ENCODE data around the gene CDK14.
"Not testable (repeated sequence)": the region's sequence is repeated elsewhere in the genome, so short reads cannot be mapped to it uniquely, and the experiment has no call there.

Gene CDK14

DNA sequence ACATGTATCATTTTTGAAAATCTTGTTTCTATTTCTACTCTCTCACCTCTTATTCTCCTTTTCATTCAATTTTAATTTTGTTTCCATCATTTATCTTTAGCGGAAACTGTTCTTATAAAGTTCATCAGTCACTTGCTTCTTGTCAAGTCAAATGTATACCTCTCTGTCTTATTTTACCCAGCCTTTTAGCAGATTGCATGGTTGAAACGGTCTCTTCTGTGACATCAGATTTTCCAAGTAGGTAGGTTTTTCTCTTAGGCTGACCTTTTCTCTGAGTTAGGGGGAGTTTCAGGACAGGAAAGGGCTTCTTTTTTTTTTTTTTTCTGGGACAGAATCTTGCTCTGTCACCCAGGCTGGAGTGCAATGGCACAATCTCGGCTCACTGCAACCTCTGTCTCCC is 195.5 kb downstream of the CDK14 start:
- peaks cover 0 to 5% (median 0%) of the 10 kb centered on the region in 5 donors for H3K4me1 ChIP-seq (ENCODE audit: control insufficient read depth in 5 of 5, insufficient read depth in 5 of 5, low read length in 5 of 5)

DNA sequence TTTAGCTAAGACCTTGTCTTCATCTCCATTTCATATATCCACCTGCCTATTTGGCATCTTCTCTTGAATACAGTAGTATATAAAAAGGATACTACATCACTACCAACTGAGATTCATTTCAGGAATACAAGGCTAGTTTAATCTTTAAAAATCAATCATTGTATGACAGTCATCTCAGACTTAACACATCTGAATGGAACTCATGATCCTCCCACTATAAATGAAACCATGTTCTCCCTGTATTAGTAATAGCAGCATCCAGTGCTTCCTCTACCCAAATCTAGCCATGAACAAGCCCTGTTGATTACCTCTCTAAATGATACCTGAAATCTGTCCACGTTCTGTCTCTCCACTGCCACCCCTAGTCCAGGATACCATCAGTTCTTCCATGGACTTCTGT is 196.2 kb downstream of the CDK14 start:
- Histone ChIP-seq H3K36me3 (ENCODE audit: control insufficient read depth in 5 of 5, insufficient read depth in 5 of 5, low read length in 5 of 5) (no peaks in the 10 kb centered on the region), H3K27ac (ENCODE audit: low read depth, low read length) (no peak overlapping the region), H3K9me3 (ENCODE audit: control insufficient read depth in 5 of 5, low read length in 5 of 5) (peaks cover 0 to 7% (median 4%) of the 10 kb centered on the region in 5 donors), H3K4me3 (ENCODE audit: low read depth in 1 of 5, low read length in 5 of 5) (no peak overlapping the region), H3K4me1 (ENCODE audit: control insufficient read depth in 5 of 5, insufficient read depth in 5 of 5, low read length in 5 of 5) (peaks cover 0 to 5% (median 0%) of the 10 kb centered on the region in 5 donors), H3K9ac (ENCODE audit: low read length in 5 of 5) (no peak overlapping the region), H3K27me3 (ENCODE audit: control insufficient read depth in 5 of 5, insufficient read depth in 4 of 5, low read length in 5 of 5) (no peaks in the 10 kb centered on the region)

More for the DNA sequence above, 195.5 kb downstream of the CDK14 start:
- no peak overlapping the region for H3K4me3 ChIP-seq (ENCODE audit: low read depth in 1 of 5, low read length in 5 of 5)
- H3K9ac ChIP-seq (ENCODE audit: low read length in 5 of 5), result no peak overlapping the region
- H3K36me3 ChIP-seq (ENCODE audit: control insufficient read depth in 5 of 5, insufficient read depth in 5 of 5, low read length in 5 of 5), result no peaks in the 10 kb centered on the region
- H3K27me3 ChIP-seq (ENCODE audit: control insufficient read depth in 5 of 5, insufficient read depth in 4 of 5, low read length in 5 of 5), result no peaks in the 10 kb centered on the region
- peaks cover 0 to 7% (median 4%) of the 10 kb centered on the region in 5 donors for H3K9me3 ChIP-seq (ENCODE audit: control insufficient read depth in 5 of 5, low read length in 5 of 5)
- H3K27ac ChIP-seq (ENCODE audit: low read depth, low read length), result no peak overlapping the region

DNA sequence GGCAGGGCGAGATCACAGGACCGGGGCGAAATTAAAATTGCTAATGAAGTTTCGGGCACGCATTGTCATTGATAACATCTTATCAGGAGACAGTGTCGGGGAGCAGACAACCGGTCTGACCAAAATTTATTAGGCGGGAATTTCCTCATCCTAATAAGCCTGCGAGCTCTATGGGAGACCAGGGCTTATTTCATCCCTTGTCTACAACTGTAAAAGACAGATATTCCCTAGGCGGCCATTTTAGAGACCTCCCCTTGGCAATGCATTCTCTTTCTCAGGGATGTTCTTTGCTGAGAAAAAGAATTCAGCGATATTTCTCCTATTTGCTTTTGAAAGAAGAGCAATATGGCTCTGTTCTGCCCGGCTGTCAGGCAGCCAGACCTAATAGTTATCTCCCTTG is 198.1 kb downstream of the CDK14 start:
- not testable (repeated sequence) for H3K4me1 ChIP-seq (ENCODE audit: control insufficient read depth in 5 of 5, insufficient read depth in 5 of 5, low read length in 5 of 5); H3K9ac ChIP-seq (ENCODE audit: low read length in 5 of 5); H3K27me3 ChIP-seq (ENCODE audit: control insufficient read depth in 5 of 5, insufficient read depth in 4 of 5, low read length in 5 of 5); H3K27ac ChIP-seq (ENCODE audit: low read depth, low read length); H3K9me3 ChIP-seq (ENCODE audit: control insufficient read depth in 5 of 5, low read length in 5 of 5); H3K4me3 ChIP-seq (ENCODE audit: low read depth in 1 of 5, low read length in 5 of 5); H3K36me3 ChIP-seq (ENCODE audit: control insufficient read depth in 5 of 5, insufficient read depth in 5 of 5, low read length in 5 of 5)

DNA sequence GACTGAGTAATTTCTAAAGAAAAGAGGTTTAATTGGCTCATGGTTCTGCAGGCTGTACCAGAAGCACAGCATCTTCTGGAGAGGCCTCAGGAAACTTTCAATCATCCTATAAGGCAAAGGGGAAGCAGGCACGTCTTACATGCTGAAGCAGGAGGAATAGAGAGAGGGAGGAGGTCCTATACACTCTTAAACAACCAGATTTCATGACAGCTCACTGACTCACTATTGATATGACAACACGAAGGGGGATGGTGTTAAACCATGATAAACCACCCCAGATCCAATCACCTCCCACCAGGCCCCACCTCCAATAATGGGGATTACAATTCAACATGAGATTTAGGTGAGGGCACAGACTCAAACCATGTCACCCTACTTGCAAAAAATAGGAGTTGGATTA is 201.5 kb downstream of the CDK14 start:
- H3K27me3 ChIP-seq (ENCODE audit: control insufficient read depth in 5 of 5, insufficient read depth in 4 of 5, low read length in 5 of 5), result no peaks in the 10 kb centered on the region
- no peak overlapping the region for H3K4me3 ChIP-seq (ENCODE audit: low read depth in 1 of 5, low read length in 5 of 5)
- no peaks in the 10 kb centered on the region for H3K36me3 ChIP-seq (ENCODE audit: control insufficient read depth in 5 of 5, insufficient read depth in 5 of 5, low read length in 5 of 5)
- no peaks in the 10 kb centered on the region for H3K4me1 ChIP-seq (ENCODE audit: control insufficient read depth in 5 of 5, insufficient read depth in 5 of 5, low read length in 5 of 5)
- peaks cover 0 to 7% (median 4%) of the 10 kb centered on the region in 5 donors for H3K9me3 ChIP-seq (ENCODE audit: control insufficient read depth in 5 of 5, low read length in 5 of 5)
- no peak overlapping the region for H3K27ac ChIP-seq (ENCODE audit: low read depth, low read length)
- no peak overlapping the region for H3K9ac ChIP-seq (ENCODE audit: low read length in 5 of 5)

DNA sequence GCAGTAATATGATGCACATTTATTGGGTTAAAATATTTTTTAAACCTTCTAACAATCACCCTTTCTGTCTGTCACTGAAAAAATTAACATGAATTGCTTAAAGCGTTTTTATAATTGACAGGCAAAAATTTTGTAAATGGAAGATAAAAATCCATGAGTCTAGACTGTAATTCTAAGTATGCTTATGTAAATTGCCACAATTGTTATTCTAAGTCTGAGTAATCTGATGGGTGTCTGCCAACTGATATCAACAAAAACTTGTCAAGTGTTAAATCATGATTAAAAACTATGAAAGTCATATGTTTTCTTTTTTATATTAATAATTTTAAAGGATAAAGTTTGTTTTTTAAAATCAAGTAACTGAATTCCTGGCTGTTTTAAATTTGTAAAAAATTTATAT is 208.2 kb downstream of the CDK14 start:
- no peak overlapping the region for H3K27ac ChIP-seq (ENCODE audit: low read depth, low read length)
- no peaks in the 10 kb centered on the region for H3K36me3 ChIP-seq (ENCODE audit: control insufficient read depth in 5 of 5, insufficient read depth in 5 of 5, low read length in 5 of 5)
- no peak overlapping the region for H3K4me3 ChIP-seq (ENCODE audit: low read depth in 1 of 5, low read length in 5 of 5)
- no peaks in the 10 kb centered on the region for H3K9me3 ChIP-seq (ENCODE audit: control insufficient read depth in 5 of 5, low read length in 5 of 5)
- no peaks in the 10 kb centered on the region for H3K27me3 ChIP-seq (ENCODE audit: control insufficient read depth in 5 of 5, insufficient read depth in 4 of 5, low read length in 5 of 5)
- no peaks in the 10 kb centered on the region for H3K4me1 ChIP-seq (ENCODE audit: control insufficient read depth in 5 of 5, insufficient read depth in 5 of 5, low read length in 5 of 5)
- H3K9ac ChIP-seq (ENCODE audit: low read length in 5 of 5), result no peak overlapping the region

DNA sequence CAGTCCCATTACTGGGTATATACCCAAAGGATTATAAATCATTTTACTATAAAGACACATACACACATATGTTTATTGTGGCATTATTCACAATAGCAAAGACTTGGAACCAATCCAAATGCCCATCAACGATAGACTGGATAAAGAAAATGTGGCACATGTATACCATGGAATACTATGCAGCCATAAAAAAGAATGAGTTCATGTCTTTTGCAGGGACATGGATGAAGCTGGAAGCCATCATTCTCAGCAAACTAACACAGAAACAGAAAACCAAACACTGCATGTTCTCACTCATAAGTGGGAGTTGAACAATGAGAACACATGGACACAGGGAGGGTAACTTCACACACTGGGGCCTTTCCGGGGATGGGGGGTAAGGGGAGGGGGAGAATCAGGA is 219.4 kb downstream of the CDK14 start:
- not testable (repeated sequence) for H3K9me3 ChIP-seq (ENCODE audit: control insufficient read depth in 5 of 5, low read length in 5 of 5); H3K27ac ChIP-seq (ENCODE audit: low read depth, low read length); H3K4me3 ChIP-seq (ENCODE audit: low read depth in 1 of 5, low read length in 5 of 5); H3K36me3 ChIP-seq (ENCODE audit: control insufficient read depth in 5 of 5, insufficient read depth in 5 of 5, low read length in 5 of 5); H3K27me3 ChIP-seq (ENCODE audit: control insufficient read depth in 5 of 5, insufficient read depth in 4 of 5, low read length in 5 of 5); H3K4me1 ChIP-seq (ENCODE audit: control insufficient read depth in 5 of 5, insufficient read depth in 5 of 5, low read length in 5 of 5); H3K9ac ChIP-seq (ENCODE audit: low read length in 5 of 5)

DNA sequence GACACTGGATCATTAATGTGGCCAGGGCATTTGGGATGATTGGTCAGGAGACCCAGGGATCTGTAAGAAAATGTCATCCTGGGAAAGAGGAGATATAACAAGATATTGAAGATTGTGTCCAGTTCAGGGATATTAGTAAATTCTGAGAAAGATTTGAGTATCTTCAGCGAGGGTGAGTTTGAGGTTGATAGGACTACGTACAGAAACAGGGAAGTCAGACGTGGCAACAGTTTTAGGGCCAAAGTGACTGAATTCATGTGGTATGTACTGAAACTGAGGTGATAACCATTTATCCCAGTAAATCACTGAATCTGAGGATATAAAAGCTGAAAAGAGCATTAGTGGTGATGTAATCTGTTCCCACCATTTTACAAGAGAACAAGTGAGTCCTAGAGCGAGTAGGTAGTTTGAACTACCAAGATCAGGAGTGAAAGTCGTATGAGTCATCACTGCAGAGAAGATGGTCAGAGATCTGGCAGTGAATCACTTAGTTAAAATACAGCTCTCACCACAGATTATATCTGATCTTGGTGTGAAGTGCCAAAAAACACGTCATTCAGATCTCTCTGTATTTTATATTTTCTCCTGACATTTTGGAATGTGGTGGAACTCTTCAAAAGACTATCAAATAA is 220.5 kb downstream of the CDK14 start:
- Histone ChIP-seq H3K4me1 (ENCODE audit: control insufficient read depth in 5 of 5, insufficient read depth in 5 of 5, low read length in 5 of 5) (peaks cover 0 to 4% (median 0%) of the 10 kb centered on the region in 5 donors), H3K4me3 (ENCODE audit: low read depth in 1 of 5, low read length in 5 of 5) (no peak overlapping the region), H3K9ac (ENCODE audit: low read length in 5 of 5) (no peak overlapping the region), H3K36me3 (ENCODE audit: control insufficient read depth in 5 of 5, insufficient read depth in 5 of 5, low read length in 5 of 5) (no peaks in the 10 kb centered on the region), H3K27ac (ENCODE audit: low read depth, low read length) (no peak overlapping the region), H3K9me3 (ENCODE audit: control insufficient read depth in 5 of 5, low read length in 5 of 5) (no peaks in the 10 kb centered on the region), H3K27me3 (ENCODE audit: control insufficient read depth in 5 of 5, insufficient read depth in 4 of 5, low read length in 5 of 5) (no peaks in the 10 kb centered on the region)

DNA sequence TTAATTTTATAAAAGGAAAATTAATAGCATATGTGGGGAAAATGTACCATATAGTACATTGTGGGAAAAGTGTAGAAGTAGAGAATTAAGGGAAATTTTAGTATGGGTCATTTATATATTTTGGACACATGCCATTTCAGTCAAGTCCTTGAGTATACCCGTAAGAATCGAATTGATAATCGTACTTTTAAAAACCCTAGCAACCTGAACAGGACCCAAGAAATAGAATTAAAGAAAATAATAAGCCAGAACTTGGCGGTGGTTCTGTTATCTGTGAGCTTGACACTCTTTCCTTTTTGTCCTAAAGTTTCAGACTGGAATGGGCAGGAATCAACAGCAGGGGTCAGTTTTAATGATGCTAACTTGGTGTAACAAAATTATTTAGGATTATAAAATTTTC is 221.0 kb downstream of the CDK14 start:
- H3K9me3 ChIP-seq (ENCODE audit: control insufficient read depth in 5 of 5, low read length in 5 of 5), result no peaks in the 10 kb centered on the region
- H3K4me1 ChIP-seq (ENCODE audit: control insufficient read depth in 5 of 5, insufficient read depth in 5 of 5, low read length in 5 of 5), result peaks cover 0 to 4% (median 0%) of the 10 kb centered on the region in 5 donors
- H3K9ac ChIP-seq (ENCODE audit: low read length in 5 of 5), result no peak overlapping the region
- no peak overlapping the region for H3K4me3 ChIP-seq (ENCODE audit: low read depth in 1 of 5, low read length in 5 of 5)
- H3K27ac ChIP-seq (ENCODE audit: low read depth, low read length), result no peak overlapping the region
- no peaks in the 10 kb centered on the region for H3K36me3 ChIP-seq (ENCODE audit: control insufficient read depth in 5 of 5, insufficient read depth in 5 of 5, low read length in 5 of 5)
- no peaks in the 10 kb centered on the region for H3K27me3 ChIP-seq (ENCODE audit: control insufficient read depth in 5 of 5, insufficient read depth in 4 of 5, low read length in 5 of 5)

DNA sequence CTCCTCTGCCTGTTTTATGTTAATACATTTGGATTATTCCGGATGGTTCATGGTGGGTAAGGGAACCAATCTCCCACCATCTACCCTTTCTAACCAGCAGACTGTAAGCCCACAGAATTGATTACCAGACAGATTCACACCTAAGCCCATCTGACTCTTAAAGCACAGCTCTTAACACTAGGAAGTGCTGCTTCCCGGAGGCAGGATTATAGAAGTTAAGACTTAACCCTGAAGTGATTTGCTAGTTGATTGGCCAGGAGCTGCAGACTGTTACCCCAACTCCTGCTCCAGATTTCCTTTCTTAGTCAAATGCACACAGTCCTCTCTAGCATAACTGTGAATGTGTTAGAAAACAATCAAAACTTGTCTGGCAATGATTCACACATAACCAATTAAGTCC is 221.7 kb downstream of the CDK14 start:
- no peaks in the 10 kb centered on the region for H3K27me3 ChIP-seq (ENCODE audit: control insufficient read depth in 5 of 5, insufficient read depth in 4 of 5, low read length in 5 of 5)
- peaks cover 0 to 4% (median 0%) of the 10 kb centered on the region in 5 donors for H3K4me1 ChIP-seq (ENCODE audit: control insufficient read depth in 5 of 5, insufficient read depth in 5 of 5, low read length in 5 of 5)
- H3K36me3 ChIP-seq (ENCODE audit: control insufficient read depth in 5 of 5, insufficient read depth in 5 of 5, low read length in 5 of 5), result no peaks in the 10 kb centered on the region
- no peak overlapping the region for H3K4me3 ChIP-seq (ENCODE audit: low read depth in 1 of 5, low read length in 5 of 5)
- no peak overlapping the region for H3K9ac ChIP-seq (ENCODE audit: low read length in 5 of 5)
- no peaks in the 10 kb centered on the region for H3K9me3 ChIP-seq (ENCODE audit: control insufficient read depth in 5 of 5, low read length in 5 of 5)
- no peak overlapping the region for H3K27ac ChIP-seq (ENCODE audit: low read depth, low read length)

DNA sequence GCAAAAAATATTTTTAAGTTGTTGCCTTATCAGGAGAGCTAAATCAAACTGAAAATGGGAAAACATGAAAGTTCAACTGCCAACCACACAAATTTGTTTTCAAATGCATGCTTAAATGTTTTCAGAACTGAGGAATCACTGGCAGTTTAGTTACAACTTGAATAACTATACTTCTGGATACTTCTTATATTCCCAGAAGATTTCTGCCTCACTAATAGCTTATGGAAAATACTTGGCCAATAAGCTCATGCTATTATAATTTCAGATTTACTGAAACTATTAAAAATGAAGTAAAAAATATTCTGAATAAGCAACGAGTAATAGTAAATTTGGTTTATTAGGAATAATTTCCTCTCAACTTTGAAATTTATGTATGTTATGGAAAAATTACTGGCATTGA is 222.2 kb downstream of the CDK14 start:
- no peak overlapping the region for H3K4me3 ChIP-seq (ENCODE audit: low read depth in 1 of 5, low read length in 5 of 5)
- no peaks in the 10 kb centered on the region for H3K27me3 ChIP-seq (ENCODE audit: control insufficient read depth in 5 of 5, insufficient read depth in 4 of 5, low read length in 5 of 5)
- H3K4me1 ChIP-seq (ENCODE audit: control insufficient read depth in 5 of 5, insufficient read depth in 5 of 5, low read length in 5 of 5), result peaks cover 0 to 4% (median 0%) of the 10 kb centered on the region in 5 donors
- H3K27ac ChIP-seq (ENCODE audit: low read depth, low read length), result no peak overlapping the region
- H3K9ac ChIP-seq (ENCODE audit: low read length in 5 of 5), result no peak overlapping the region
- H3K36me3 ChIP-seq (ENCODE audit: control insufficient read depth in 5 of 5, insufficient read depth in 5 of 5, low read length in 5 of 5), result no peaks in the 10 kb centered on the region
- no peaks in the 10 kb centered on the region for H3K9me3 ChIP-seq (ENCODE audit: control insufficient read depth in 5 of 5, low read length in 5 of 5)
